UCSD-AML1 (cell line): ENCODE data around the gene MYOCD.
"Not testable (repeated sequence)": the region's sequence is repeated elsewhere in the genome, so short reads cannot be mapped to it uniquely, and the experiment has no call there.

Experiments
- DNase-seq: peaks from one replicate; lab custom pipeline; 2025; ENCODE audit not compliant: unreplicated experiment; lab: John Stamatoyannopoulos, UW

Gene MYOCD, protein sequence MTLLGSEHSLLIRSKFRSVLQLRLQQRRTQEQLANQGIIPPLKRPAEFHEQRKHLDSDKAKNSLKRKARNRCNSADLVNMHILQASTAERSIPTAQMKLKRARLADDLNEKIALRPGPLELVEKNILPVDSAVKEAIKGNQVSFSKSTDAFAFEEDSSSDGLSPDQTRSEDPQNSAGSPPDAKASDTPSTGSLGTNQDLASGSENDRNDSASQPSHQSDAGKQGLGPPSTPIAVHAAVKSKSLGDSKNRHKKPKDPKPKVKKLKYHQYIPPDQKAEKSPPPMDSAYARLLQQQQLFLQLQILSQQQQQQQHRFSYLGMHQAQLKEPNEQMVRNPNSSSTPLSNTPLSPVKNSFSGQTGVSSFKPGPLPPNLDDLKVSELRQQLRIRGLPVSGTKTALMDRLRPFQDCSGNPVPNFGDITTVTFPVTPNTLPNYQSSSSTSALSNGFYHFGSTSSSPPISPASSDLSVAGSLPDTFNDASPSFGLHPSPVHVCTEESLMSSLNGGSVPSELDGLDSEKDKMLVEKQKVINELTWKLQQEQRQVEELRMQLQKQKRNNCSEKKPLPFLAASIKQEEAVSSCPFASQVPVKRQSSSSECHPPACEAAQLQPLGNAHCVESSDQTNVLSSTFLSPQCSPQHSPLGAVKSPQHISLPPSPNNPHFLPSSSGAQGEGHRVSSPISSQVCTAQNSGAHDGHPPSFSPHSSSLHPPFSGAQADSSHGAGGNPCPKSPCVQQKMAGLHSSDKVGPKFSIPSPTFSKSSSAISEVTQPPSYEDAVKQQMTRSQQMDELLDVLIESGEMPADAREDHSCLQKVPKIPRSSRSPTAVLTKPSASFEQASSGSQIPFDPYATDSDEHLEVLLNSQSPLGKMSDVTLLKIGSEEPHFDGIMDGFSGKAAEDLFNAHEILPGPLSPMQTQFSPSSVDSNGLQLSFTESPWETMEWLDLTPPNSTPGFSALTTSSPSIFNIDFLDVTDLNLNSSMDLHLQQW

DNA sequence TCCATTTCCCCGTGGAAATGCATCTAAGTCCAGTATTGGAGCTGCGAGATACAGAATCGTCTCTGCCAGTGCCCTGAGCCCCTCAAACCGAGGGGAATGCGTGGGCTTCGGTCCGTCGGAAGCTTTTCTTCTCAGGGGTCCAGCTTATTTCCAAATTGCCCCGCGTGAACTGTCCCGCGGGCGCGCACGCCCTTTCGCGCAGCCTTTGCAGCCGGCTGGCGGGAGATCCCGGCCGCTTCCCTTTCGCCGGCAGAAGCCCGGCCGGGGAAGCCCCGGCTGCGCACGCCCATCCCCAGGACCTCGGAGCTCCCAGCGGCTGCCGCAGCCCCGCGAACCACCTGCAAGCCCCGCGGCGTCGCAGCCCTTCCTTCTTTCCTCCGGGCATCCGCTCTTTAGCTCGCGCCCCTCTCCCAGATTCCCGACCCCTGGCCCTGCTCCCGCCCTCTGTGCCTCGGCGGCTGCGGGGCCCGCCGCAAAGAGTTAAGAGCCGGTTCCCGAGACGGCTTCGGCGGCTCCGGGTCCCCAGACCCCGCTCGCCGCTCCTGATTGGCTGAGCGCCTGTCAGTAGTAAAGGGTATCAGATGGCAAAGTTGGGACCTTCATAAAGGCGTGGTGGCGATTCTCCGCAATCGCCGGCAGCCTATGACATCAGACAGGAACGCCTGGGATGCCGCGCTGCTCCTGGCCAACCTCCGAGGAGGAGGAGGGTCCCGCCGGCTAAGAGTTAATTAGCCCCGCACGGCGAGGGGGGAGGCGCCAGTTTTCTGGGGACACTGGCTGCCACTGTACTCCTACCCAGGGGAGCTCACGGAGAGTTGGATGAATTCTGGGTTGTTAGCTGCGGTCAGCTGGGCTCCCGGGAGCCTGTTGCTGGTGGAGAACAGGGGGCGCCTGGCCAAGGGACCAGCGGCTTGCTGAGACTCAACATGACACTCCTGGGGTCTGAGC lies at the start of gene MYOCD:
TSS of gene MYOCD (plus strand) at position 628 of the 948 bp plus-strand sequence. CDS start at position 927, 299 bp downstream.
- no peak for DNase-seq

DNA sequence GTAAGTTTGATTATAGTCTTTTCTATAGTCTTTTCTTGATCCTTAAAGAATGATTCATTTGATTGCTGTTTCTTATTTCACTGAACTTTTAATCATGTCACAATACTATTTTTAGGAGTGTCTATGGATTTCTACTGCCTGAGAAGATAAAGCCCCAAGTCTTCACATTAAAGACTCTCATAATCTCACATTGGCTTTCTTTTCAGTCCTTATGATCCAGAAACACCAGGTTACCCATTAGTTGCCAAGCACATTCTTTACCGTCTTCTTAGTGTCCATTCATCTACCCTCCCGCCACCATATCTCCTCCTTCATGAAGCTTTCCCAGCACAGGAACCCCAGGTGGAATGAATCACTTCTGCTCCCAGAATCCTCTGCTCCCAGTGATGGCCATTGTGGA lies 49.5 kb upstream of the MYOCD start:
- no peak for DNase-seq

DNA sequence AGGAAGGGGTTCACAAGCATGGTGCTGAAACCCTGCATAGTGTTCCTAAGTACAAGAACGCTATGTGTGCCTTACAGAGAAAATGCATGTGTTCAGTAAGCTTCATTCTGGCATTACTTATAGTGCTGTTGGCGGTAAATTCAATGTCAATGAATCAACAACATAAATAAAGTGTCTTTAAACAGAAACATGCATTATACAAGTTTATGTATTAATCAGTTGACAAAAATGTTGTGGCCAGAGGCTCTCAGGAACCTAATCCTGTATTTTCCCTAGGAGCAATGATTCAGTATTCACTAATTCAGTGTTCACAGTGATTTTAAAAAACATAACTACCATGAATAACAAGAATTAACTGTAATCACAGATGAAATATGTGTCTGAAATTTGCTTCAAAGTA lies 47.1 kb upstream of the MYOCD start:
- DNase-seq = no peak

DNA sequence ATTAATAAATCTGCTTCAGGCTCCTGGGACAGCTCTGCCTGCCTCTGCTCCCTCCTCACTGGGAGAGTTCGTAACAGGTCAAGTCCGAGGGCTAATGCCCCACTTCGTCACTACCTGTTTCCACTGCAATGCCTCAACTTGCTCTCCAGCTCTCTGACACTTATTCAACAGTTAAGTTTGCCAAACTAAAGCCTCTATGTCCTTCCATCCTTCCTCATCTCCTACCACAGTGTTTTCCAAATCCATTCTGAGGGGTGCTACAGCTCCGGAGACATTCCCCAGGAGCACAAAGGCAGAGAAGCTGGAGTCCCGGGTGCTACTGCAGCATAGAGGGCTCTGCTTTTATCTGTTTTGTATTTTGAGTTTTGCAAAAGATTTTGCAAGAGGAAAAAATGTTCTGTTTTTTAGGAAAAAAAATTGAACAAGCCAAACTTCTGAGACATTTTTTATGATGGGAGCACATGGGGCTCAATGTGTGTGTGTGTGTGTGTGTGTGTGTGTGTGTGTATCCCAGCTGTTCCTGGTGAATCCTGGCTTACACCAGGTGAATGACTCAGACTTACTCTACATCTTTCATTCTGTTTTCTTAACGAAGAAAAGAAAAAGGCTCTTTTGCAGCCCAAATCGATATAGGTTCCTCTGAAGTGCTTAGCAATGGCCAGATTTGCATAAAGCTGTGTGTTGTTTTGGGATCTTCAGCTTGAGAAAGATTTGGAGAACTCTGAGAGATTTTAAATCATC lies 46.1 kb upstream of the MYOCD start:
- no peak for DNase-seq

DNA sequence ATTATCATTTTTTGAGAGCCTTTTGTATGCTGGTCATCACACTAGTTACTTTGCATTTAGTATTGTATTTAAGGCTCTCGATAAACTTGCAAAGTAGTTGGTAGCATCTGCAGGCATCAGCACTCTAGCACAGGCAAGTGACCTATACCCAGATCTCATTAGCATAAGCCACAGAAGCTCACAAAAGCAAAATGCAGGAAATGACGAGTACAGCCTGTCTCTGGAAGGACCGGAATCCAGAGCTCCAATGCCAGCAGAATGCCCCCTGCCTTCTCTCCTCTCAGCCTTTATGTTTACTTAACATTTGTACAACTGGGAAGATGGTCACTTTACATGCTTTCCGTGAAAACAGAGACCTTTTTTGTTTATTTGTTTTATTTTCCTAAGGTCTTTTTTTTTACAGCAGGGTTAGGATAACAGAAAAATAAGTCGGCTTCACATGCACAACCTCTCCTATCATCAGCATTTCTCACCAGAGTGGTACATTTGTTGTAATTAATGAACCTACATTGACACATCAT lies 45.4 kb upstream of the MYOCD start:
- no peak for DNase-seq

DNA sequence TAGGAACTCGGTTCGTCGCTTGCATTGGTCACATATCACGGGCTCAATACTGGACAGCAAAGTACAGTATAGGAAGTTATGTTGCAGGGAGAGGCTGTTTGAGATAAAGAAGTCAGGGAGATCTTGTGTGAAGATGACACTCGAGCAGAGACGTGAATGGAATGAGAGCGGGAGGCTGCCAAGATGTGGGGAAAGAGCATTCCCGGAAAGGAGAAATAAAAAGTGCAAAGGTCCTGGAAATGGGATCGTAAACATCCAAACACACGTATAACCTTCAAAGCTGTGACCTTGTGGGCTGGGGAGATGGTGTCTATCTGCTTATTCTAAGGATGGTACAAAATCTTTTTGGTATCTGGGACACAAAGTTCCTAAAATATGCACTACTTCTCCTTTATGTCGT lies 43.0 kb upstream of the MYOCD start:
- no peak for DNase-seq

DNA sequence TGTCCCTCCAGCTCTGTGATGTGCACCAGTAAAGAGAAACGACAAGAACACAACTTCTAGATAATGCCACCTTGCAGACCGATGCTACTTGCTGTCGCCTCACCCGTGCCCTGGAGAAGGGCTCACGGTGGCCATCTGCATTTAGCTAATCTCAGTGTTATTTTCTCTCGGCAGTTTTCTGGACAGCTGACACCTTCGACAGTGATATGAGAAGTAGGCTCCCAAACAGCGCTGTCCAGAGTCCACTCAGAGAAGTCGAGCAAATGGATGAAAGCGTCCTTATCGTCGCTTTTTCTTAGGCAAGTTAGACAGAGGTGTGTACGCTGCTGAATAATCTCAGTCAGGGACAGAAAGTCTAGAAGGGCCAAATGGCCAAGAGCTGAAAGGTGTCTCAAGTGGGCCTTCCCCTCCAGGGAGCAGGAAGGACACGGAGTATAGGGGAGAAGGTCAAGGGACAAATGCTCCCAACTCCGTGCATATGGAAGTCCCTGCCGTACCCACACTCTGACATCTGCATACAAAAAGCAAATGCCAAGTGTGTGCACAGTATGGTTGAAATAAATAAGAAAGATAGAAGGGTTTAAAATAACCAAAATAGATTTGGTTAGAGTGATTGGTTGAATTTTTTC lies 42.4 kb upstream of the MYOCD start:
- no peak for DNase-seq

DNA sequence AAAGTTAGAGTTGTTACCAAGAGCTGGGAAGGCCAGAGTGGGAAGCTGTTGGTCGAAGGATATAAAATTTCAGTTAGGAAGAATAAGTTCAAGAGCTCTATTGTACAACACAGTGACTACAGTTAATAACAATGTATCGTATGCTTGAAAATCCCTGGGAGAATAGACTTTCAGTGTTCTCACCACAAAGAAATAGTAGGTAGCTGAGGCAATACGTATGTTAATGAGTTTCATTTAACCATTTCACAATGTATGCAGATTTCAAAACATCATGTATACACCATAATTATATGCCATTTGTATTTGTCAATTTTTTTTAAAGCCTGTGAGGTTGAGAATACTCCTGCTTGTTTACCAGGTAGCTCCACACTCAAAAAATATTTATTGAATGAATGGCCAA lies 41.5 kb upstream of the MYOCD start:
- no peak for DNase-seq

DNA sequence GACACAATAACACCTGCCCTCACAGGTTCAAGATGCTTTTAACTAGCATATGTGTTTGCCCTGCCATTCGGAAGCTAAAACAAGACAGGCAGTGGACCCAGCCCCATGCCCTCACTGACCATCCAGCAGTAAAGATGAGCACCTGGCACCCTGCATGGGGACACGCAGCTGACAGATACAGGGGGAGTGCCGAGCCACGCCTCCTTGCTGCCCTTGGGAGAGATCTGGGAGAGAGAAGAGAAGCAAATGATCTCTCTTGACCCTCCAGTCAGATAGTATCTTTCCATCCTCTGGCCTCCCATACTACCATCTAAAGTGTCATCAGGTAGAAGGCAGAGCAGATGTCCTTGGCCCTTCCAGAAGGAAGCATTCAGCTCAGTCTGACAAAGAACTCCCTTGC lies 40.6 kb upstream of the MYOCD start:
- DNase-seq = no peak

DNA sequence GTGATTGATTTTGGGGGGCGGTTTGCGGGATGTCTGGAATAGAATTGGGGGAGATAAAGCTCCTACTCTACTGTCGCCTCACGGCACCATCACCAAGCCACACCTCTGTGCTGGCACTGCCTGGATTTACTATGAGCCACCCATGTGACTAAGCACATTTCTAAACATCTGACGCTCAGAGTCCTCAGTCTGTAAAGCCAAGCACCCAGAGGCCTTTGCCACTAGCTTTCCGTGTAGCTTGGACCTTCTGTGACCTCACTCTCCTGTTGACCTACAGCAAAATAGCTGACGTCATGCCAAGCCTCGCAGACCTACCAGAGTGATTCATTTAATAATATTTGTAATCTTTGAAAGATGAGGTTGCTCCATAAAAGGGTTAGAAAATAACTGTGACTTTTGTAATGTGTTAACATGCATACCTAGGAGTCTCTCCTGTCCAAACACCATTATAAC lies 38.5 kb upstream of the MYOCD start:
- no peak for DNase-seq

DNA sequence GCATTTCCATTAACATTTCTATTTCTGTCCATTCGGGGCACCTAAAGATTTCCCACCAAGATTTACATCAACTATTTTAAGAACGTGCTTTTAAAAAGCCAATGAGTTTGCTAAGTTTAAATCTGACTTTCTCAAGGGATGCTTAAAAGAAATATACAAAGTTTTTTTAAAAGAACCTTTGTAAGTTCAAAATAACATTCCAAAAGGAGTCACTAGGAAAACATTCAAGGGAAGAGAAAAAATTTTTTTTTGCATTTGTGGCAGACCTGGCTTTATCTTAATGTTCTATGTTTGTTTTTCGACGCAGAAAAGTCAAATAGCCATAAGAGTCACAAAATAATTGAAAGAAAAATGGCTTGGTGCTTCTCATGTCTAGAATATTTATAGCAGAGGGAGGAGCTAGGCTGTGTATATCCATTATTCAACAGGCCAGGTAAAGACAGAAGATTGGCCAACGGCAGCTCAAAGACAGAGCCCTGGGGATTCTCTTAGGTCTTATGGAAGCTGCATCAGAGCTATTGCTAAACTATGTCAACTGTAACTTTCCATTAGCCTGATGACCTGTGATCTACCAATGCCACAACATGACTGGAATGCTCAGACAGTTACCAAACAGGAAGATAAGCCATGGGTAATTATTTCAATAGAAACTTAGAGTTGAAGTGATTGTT lies 37.8 kb upstream of the MYOCD start:
- DNase-seq = no peak

DNA sequence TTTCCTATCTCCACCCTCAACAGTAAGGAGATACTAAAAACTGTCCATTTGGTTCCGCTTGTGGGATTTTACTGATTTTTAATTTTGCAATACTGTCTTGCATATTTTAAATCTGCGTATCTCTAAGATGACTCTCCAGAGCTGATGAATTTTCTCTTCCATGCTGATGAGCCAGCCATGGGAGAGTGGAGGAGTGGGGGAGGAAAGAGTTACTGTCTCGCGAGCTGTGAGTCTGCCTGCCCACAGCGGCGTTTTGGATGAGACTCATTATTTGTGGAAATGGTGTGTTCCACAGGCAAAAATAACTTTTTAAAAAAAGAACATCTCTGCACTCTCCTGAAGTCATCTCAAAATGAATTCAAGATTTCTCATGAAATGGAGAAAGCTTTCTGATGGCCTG lies 34.6 kb upstream of the MYOCD start:
- DNase-seq = no peak

DNA sequence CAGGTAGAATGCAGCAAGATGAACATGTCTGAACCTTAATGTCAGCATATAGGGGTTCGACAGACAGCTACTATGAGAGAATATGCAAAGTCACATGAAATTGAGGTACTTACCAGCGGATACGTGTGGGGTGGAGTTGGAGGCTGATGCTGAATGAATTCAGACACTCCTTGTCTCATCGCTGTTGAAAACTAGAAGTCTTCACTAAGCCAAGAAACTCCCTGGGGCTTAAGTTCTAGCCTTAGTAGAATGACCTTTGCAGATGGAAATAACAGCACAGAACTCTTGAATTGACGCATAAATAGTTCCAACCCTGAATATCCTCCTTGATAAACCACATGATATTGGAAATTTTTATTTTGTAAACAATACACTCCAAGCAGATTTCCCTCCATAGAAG lies 32.9 kb upstream of the MYOCD start:
- DNase-seq = no peak

DNA sequence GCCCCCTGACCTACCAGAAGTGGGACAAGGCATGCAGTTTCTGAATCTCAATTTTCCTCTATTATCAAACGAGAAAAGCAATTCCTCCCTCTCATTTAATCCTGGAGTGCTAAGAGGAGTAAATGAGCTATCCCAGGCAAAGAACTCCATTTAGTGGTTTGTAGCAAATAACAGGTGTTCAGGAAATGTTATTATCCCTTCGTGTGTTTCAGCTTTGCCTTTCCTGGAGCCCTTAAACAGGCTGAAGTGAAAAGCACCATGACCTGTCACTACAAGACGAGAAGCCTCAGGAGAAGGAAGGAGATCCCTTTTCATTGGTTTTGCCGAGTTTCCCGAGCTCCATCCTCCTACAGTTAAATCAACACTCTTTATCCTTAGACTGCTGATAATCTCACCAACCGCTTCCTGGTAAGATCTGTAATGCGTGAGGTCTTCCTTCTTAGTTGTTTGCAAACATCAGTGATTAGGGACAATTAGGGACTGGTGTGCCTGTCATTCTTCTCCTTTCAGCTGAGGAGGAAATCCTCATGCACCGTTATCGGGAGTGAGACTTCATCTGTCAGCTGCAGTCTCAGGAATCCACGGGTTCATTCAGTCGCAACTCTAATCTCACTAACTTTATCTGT lies 30.8 kb upstream of the MYOCD start:
- no peak for DNase-seq

DNA sequence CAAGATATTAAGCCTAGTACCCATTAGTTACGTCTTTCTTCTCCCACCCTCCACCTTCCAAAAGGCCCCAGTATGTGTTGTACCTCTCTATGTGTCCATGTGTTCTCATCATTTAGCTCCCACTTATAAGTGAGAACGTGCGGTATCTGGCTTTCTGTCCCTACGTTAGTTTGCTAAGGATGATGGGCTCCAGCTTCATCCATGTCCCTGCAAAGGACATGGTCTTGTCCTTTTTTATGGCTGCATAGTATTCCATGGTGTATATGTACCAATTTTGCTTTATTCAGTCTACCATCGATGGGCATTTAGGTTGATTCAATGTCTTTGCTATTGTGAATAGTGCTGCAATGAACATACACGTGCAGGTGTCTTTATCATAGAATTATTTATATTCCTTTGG lies 29.7 kb upstream of the MYOCD start:
- not testable (repeated sequence) for DNase-seq

DNA sequence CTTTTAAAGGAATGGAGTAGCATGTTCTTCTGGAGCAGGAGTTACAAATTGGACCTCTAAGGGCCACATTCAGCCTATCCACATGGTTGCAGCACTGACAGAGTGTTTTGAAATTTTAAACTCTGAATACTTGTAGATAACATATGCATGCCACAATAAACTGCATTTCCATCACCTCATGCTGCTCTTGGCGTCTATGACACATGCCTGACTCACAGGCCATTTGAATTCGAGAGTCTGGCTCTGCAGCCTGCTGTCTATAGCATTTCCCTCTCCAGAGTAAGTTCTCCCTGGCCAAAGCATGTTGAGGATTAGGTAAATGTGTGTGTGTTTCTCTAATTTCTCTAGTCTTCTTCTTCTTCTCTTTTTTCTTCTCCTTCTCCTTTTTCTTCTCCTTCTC lies 28.7 kb upstream of the MYOCD start:
- no peak for DNase-seq

DNA sequence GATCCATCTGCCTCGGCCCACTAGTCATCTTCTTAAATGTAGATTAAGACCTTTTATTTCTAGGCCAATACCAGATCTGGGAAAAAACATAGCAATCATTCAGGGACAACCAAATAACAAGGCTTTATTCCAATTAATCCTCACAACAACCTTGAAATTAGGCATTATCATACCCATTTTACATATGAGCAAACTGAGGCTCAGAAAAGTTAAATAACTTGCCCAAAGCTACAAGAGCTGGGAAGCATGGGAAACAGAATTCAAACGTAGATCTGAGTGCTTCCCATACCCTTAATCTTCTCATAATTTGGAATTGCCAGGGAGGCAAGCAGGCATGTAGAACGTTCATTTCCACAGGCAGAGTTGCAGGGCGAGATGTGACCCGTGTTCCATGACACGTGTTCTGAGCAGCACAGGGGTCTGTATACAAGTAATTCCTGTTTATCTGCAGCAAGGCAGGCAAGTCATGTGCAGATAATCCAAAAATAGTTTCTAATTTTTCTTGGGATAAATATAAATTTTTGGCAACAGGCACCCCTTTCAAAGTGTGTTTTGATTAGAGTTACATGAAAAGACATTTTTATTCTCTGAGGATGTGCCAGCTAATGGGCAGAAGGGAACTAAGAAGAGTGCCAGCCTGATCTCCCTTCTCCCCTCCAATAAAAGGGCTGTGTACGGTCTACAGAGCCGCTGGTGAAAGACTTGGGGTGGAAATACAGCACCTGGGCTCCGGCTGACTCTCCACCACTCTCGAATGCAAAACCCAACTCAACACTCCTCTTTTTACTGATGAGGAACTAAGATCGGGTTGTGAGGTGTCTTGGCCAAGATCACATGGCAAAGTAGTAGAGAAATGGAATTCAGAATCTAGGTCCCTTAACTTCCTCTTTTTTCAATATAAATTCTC lies 27.7 kb upstream of the MYOCD start:
- DNase-seq = no peak
